SK-N-SH (cell line): ENCODE measurements around the gene PRDM10.

Source experiments
- CTCF ChIP-seq: fragments of 200-600 bp; sonication (generic); IDR thresholded peaks from 2 replicates; pipeline ENCODE4 v1.6.1; 2017; ENCODE audit warnings: antibody characterized with exemption, mild to moderate bottlenecking, moderate library complexity
- MXI1 ChIP-seq: IDR thresholded peaks from 2 replicates; pipeline ENCODE4 v1.6.1; 2012; ENCODE audit warnings: mild to moderate bottlenecking, low read depth, low read length, improper control_type of control experiment
- RXRA ChIP-seq: IDR thresholded peaks from 2 replicates; pipeline ENCODE4 v1.4.0; 2012; ENCODE audit warnings: low read depth, mild to moderate bottlenecking, borderline replicate concordance
- USF2 ChIP-seq: fragments of 150-350 bp; IDR thresholded peaks from 2 replicates; pipeline ENCODE4 v1.6.1; 2017; ENCODE audit warnings: antibody characterized with exemption, low read length, low read depth, borderline replicate concordance

DNA sequence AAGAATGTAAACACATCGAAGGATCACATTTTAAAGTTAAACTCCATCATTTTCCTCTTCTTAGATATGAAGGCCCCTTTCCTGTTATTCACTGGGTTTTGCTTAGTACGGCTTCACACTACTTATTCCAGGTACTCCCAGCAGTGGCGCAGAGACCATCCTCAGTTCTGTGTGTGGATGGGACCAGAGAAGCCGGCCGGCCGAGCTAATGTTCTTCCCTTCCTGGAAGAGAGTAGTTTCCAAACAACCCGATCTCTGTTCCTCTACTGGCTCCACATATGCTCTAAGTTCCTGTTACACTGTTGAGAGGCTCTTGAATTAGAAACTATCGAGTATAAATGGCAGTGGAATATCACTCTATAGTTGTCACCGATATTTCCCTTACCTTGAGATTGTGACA is 106.6 kb downstream of the PRDM10 start:
- TF ChIP-seq CTCF (no peak), USF2 (no peak), RXRA (no peak), MXI1 (no peak)
